H1 (cell line): ENCODE results near the gene FN3KRP. TPM values are rescaled to one million over a fixed set of nuclear protein-coding genes. Genes with fewer than 3 reads are reported as not detected.
"Not testable (repeated sequence)": the region's sequence is repeated elsewhere in the genome, so short reads cannot be mapped to it uniquely, and the experiment has no call there.

Source experiments
- CTCF ChIA-PET: fragments of 300-600 bp; sonication (Branson Sonifier 250); formaldehyde crosslinking; loops from one replicate; lab custom pipeline; 2021; ENCODE audit not compliant: partially characterized antibody; lab: Charles Lee
- POLR2A ChIA-PET: fragments of 300-600 bp; sonication (Branson Sonifier 250); formaldehyde crosslinking; loops from one replicate; lab custom pipeline; 2021; ENCODE audit warnings: inconsistent platforms; ENCODE audit not compliant: partially characterized antibody; lab: Charles Lee
- DNase-seq, 2 experiments: peaks; one replicate each; pipeline versions ENCODE4 v3.0.0 to v3.0.0-alpha.2; 2010 to 2022; ENCODE audit warnings: low spot score in 2 of 2, low read depth in 1 of 2, mixed read lengths in 1 of 2
- FAIRE-seq: peaks from 2 replicates; lab custom pipeline; 2011; peaks lifted over from hg19 to GRCh38; lab: Jason Lieb, UNC
- H2AFZ ChIP-seq: 2 replicates; pipeline ENCODE4 v1.8.1; 2012; ENCODE audit warnings: low read length, inconsistent platforms
- H2AK5ac ChIP-seq: 2 replicates; pipeline ENCODE4 v1.6.1; 2013; ENCODE audit warnings: low read depth, low read length
- H2BK120ac ChIP-seq: replicated peaks from 2 replicates; pipeline ENCODE3; 2013; ENCODE audit warnings: low read depth, low read length, inconsistent platforms
- H2BK12ac ChIP-seq: 2 replicates; pipeline ENCODE4 v1.6.1; 2013; ENCODE audit warnings: low read depth, low read length
- H2BK15ac ChIP-seq: 2 replicates; pipeline ENCODE4 v1.6.1; 2013; ENCODE audit warnings: low read length
- H2BK20ac ChIP-seq: 2 replicates; pipeline ENCODE4 v1.6.1; 2013; ENCODE audit warnings: low read length
- H2BK5ac ChIP-seq: 2 replicates; pipeline ENCODE4 v1.6.1; 2013; ENCODE audit warnings: low read depth, low read length
- H3K14ac ChIP-seq: 2 replicates; pipeline ENCODE4 v1.6.1; 2013; ENCODE audit warnings: inconsistent platforms; ENCODE audit not compliant: insufficient read length
- H3K18ac ChIP-seq: 2 replicates; pipeline ENCODE4 v1.6.1; 2013; ENCODE audit warnings: low read length; ENCODE audit errors: extremely low read depth
- H3K23ac ChIP-seq: 2 replicates; pipeline ENCODE4 v1.6.1; 2013; ENCODE audit warnings: inconsistent platforms; ENCODE audit not compliant: insufficient read length
- H3K23me2 ChIP-seq: 2 replicates; pipeline ENCODE4 v1.6.1; 2013; ENCODE audit warnings: low read depth, low read length
- H3K27ac ChIP-seq: 2 replicates; pipeline ENCODE4 v1.6.1; 2011; ENCODE audit warnings: low read depth, low read length, inconsistent platforms
- H3K27me3 ChIP-seq, 4 experiments: replicated peaks in 1 of 4; 1 replicate in 1 of 4; 2 replicates in 3 of 4; pipeline versions ENCODE4 v1.6.1 to v1.8.1; 2011 to 2013; ENCODE audit warnings: low read length in 3 of 4, mild to moderate bottlenecking in 3 of 4, inconsistent platforms in 2 of 4, mixed read lengths in 2 of 4, moderate library complexity in 1 of 4; ENCODE audit not compliant: control insufficient read depth in 3 of 4, insufficient read depth in 3 of 4; ENCODE audit errors: extremely low read depth in 1 of 4
- H3K36me3 ChIP-seq, 4 experiments: 2 replicates each; pipeline versions ENCODE4 v1.6.1 to v1.8.1; 2011 to 2013; ENCODE audit warnings: mild to moderate bottlenecking in 4 of 4, low read length in 3 of 4, moderate library complexity in 2 of 4, control low read depth in 1 of 4, inconsistent platforms in 1 of 4; ENCODE audit not compliant: insufficient read depth in 4 of 4, control insufficient read depth in 2 of 4
- H3K4ac ChIP-seq: replicated peaks from 2 replicates; pipeline ENCODE3; 2013; ENCODE audit warnings: low read length, low read depth, mixed read lengths, inconsistent platforms; ENCODE audit not compliant: insufficient read length
- H3K4me1 ChIP-seq, 4 experiments: replicated peaks in 1 of 4; 1 replicate in 1 of 4; 2 replicates in 3 of 4; pipeline versions ENCODE4 v1.6.1 to v1.8.1; 2011 to 2013; ENCODE audit warnings: low read length in 3 of 4, inconsistent platforms in 2 of 4, mixed read lengths in 1 of 4; ENCODE audit not compliant: insufficient read depth in 4 of 4, control insufficient read depth in 3 of 4
- H3K4me2 ChIP-seq, 2 experiments: 2 replicates each; pipeline versions ENCODE4 v1.6.1 to v1.8.1; 2011 to 2013; ENCODE audit warnings: low read depth in 2 of 2, low read length in 2 of 2, control low read depth in 1 of 2, inconsistent platforms in 1 of 2, mild to moderate bottlenecking in 1 of 2; ENCODE audit not compliant: insufficient read depth in 1 of 2
- H3K4me3 ChIP-seq, 4 experiments: fragments of 200-600, 300-600 bp in 1 of 4; sonication (generic), shearing (Covaris generic), sonication (Bioruptor Twin) in 1 of 4; 2 replicates each; pipeline versions ENCODE4 v1.5.1 to v1.8.1; 2011 to 2016; ENCODE audit warnings: low read length in 4 of 4, low read depth in 3 of 4, control low read depth in 2 of 4, inconsistent platforms in 2 of 4, mild to moderate bottlenecking in 2 of 4, mixed read lengths in 1 of 4, moderate library complexity in 1 of 4; ENCODE audit not compliant: insufficient read depth in 2 of 4; ENCODE audit errors: extremely low read depth in 1 of 4
- H3K56ac ChIP-seq: replicated peaks from 2 replicates; pipeline ENCODE3; 2013; ENCODE audit warnings: low read depth, mild to moderate bottlenecking, mixed read lengths, low read length, inconsistent platforms; ENCODE audit not compliant: insufficient read length
- H3K79me1 ChIP-seq: 2 replicates; pipeline ENCODE4 v1.6.1; 2013; ENCODE audit warnings: low read depth, low read length, control low read depth
- H3K79me2 ChIP-seq, 2 experiments: 2 replicates each; pipeline versions ENCODE4 v1.6.1 to v1.8.1; 2012 to 2013; ENCODE audit warnings: low read length in 2 of 2, mild to moderate bottlenecking in 2 of 2, inconsistent platforms in 1 of 2; ENCODE audit not compliant: insufficient read depth in 2 of 2, control insufficient read depth in 1 of 2
- H3K9ac ChIP-seq, 4 experiments: replicated peaks in 1 of 4; 1 replicate in 1 of 4; 2 replicates in 3 of 4; pipeline versions ENCODE4 v1.6.1 to v1.8.1; 2011 to 2013; ENCODE audit warnings: low read depth in 3 of 4, low read length in 3 of 4, control low read depth in 2 of 4, mild to moderate bottlenecking in 2 of 4, moderate library complexity in 2 of 4, inconsistent platforms in 1 of 4; ENCODE audit errors: extremely low read depth in 1 of 4
- H3K9me3 ChIP-seq, 2 experiments: 2 replicates each; pipeline versions ENCODE4 v1.6.1 to v1.8.1; 2012 to 2013; ENCODE audit warnings: mild to moderate bottlenecking in 2 of 2, moderate library complexity in 2 of 2, control low read depth in 1 of 2, inconsistent platforms in 1 of 2, low read depth in 1 of 2, low read length in 1 of 2, mixed read lengths in 1 of 2; ENCODE audit not compliant: insufficient read depth in 2 of 2
- H4K20me1 ChIP-seq, 2 experiments: replicated peaks in 1 of 2; 2 replicates each; pipeline versions ENCODE3 to v1.8.1; 2011 to 2013; ENCODE audit warnings: inconsistent platforms in 2 of 2, low read length in 2 of 2, mild to moderate bottlenecking in 1 of 2; ENCODE audit not compliant: insufficient read depth in 2 of 2, control insufficient read depth in 1 of 2
- H4K5ac ChIP-seq: 2 replicates; pipeline ENCODE4 v1.6.1; 2013; ENCODE audit warnings: low read length, low read depth, mixed read lengths, inconsistent platforms; ENCODE audit not compliant: insufficient read length
- H4K8ac ChIP-seq: 2 replicates; pipeline ENCODE4 v1.8.0; 2013; ENCODE audit warnings: mild to moderate bottlenecking, moderate library complexity, low read length, inconsistent platforms; ENCODE audit not compliant: insufficient read depth; ENCODE audit errors: extremely low read depth
- H4K91ac ChIP-seq: replicated peaks from 2 replicates; pipeline ENCODE3; 2013; ENCODE audit warnings: low read length, mixed read lengths, inconsistent platforms; ENCODE audit not compliant: insufficient read length
- POLR2A ChIP-seq, 2 experiments: IDR thresholded peaks; 1 replicate in 1 of 2; 2 replicates in 1 of 2; pipeline ENCODE4 v1.6.1; 2011; ENCODE audit warnings: low read depth in 2 of 2, low read length in 2 of 2, mild to moderate bottlenecking in 2 of 2; ENCODE audit errors: control extremely low read depth in 1 of 2
- USF2 ChIP-seq: IDR thresholded peaks from 2 replicates; pipeline ENCODE4 v1.6.1; 2011; ENCODE audit warnings: low read length, improper control_type of control experiment
- WGBS, 2 experiments: shearing (Covaris generic) in 1 of 2; methylation state at CpG; one replicate each; pipeline versions ENCODE4 v1.1.6 to v1.1.7; 2013 to 2015; ENCODE audit warnings: low lambda C conversion rate in 2 of 2, mixed read lengths in 2 of 2, inconsistent platforms in 1 of 2, low coverage in 1 of 2, missing lambda C conversion rate in 1 of 2; ENCODE audit not compliant: insufficient replicate concordance in 2 of 2, insufficient coverage in 1 of 2, insufficient read length in 1 of 2; ENCODE audit errors: extremely low coverage in 1 of 2, missing lambda C conversion rate in 1 of 2; 5-methylcytosine and 5-hydroxymethylcytosine counted together
- polyA plus RNA-seq, 7 experiments: library from polyadenylated mRNA; depleted of rRNA in 3 of 7; stranded (reverse) in 5 of 7; unstranded in 2 of 7; fragments of >200 nt in 5 of 7; fragments of 200-250 nt in 2 of 7; gene quantifications; 1 replicate in 5 of 7; 2 replicates in 1 of 7; 4 replicates in 1 of 7; pipeline versions ENCODE4 v1.2.1 to v1.2.3, GENCODE V29; 2011 to 2013; ENCODE audit warnings: missing spikeins in 2 of 7, mixed read lengths in 2 of 7
- total RNA-seq: library from RNA; stranded (reverse); fragmentation: NEBNext Ultra II Directional; extraction: Animal tissue kit (Norgen Biotek cat#: 25700); gene quantifications from 2 replicates; pipeline ENCODE4 v1.2.1, GENCODE V29; 2021

The FN3KRP gene
- total and polyA plus RNA-seq, 2 of the 8 experiments (the other 6 are each of a cell fraction or from before 2014, with no cell fraction given), result 18.1 to 21.4 TPM

GRCh38 chr17:82772026-82772425, 55.5 kb downstream of the FN3KRP start (continued):
- no peak for TF ChIP-seq POLR2A (IDR thresholded peaks at IDR 0.05; ENCODE audit: control extremely low read depth in 1 of 2, low read depth in 2 of 2, low read length in 2 of 2)
- no peak for TF ChIP-seq USF2

GRCh38 chr17:82774456-82774855, 58.0 kb downstream of the FN3KRP start:
- H4K5ac ChIP-seq, H3K14ac ChIP-seq, H3K9ac ChIP-seq, H3K23me2 ChIP-seq, H2BK20ac ChIP-seq, H3K9me3 ChIP-seq, H4K91ac ChIP-seq, H3K4me1 ChIP-seq, H2AFZ ChIP-seq, H2BK5ac ChIP-seq, H4K8ac ChIP-seq, H3K4me2 ChIP-seq, H3K27me3 ChIP-seq, H3K23ac ChIP-seq, DNase-seq, H3K79me1 ChIP-seq, POLR2A ChIA-PET, H2BK120ac ChIP-seq, H3K18ac ChIP-seq, H2AK5ac ChIP-seq, H3K4ac ChIP-seq, H3K56ac ChIP-seq, H3K27ac ChIP-seq, FAIRE-seq, H2BK15ac ChIP-seq, H3K4me3 ChIP-seq, H2BK12ac ChIP-seq: not testable (repeated sequence)
- CTCF ChIA-PET, result interaction anchor here (0.8 to 2.1 kb wide), 17 partner anchors 9 to 324 kb away, joined by 3 to 11 read pairs (median 4); no protein-coding TSS in a partner anchor
- H4K20me1 ChIP-seq, result peaks cover 2 to 12% of the 10 kb centered on the region in 2 experiments
- WGBS, 2 experiments, result 96% methylated on average over 17 of the region's 19 CpGs; no CpG with 5 or more reads in 1 of the 2 experiments
- H3K79me2 ChIP-seq, result peaks cover 0 to 11% of the 10 kb centered on the region in 2 experiments; a peak in 1 of 4 replicates
- peaks cover 9 to 24% (median 15%) of the 10 kb centered on the region in 4 experiments for H3K36me3 ChIP-seq
